KG1 (cell line): ENCODE data around the gene ALDH1L2.

Experiments used
- DNase-seq: peaks from one replicate; lab custom pipeline; 2025; lab: John Stamatoyannopoulos, UW

ALDH1L2 gene

GRCh38 chr12:105032703-105033357 is 51.4 kb downstream of the ALDH1L2 start:
- DNase-seq: no peak

GRCh38 chr12:105030820-105031807 is 53.1 kb downstream of the ALDH1L2 start:
- no peak for DNase-seq

GRCh38 chr12:105026411-105026810 is 57.8 kb downstream of the ALDH1L2 start:
- DNase-seq: no peak

GRCh38 chr12:105025890-105026289 is 58.4 kb downstream of the ALDH1L2 start:
- DNase-seq: no peak

GRCh38 chr12:105024928-105025327 is 59.3 kb downstream of the ALDH1L2 start:
- no peak for DNase-seq

GRCh38 chr12:105020241-105020962 is 63.9 kb downstream of the ALDH1L2 start:
- no peak for DNase-seq

GRCh38 chr12:105018776-105019175 is 65.5 kb downstream of the ALDH1L2 start:
- no peak for DNase-seq

GRCh38 chr12:105018012-105018411 is 66.2 kb downstream of the ALDH1L2 start:
- no peak for DNase-seq

- DNase-seq: no peak
These were observed 68.7 kb downstream of the ALDH1L2 start for GRCh38 chr12:105015543-105015942.

- no peak for DNase-seq
These were observed 69.7 kb downstream of the ALDH1L2 start for GRCh38 chr12:105014603-105015002.

GRCh38 chr12:105013892-105014291 is 70.4 kb downstream of the ALDH1L2 start:
- no peak for DNase-seq

GRCh38 chr12:105001476-105001875 is 82.8 kb downstream of the ALDH1L2 start:
- no peak for DNase-seq

- no peak for DNase-seq
These were observed 84.9 kb downstream of the ALDH1L2 start for GRCh38 chr12:104999347-104999685.

GRCh38 chr12:104998423-104999346 is 85.6 kb downstream of the ALDH1L2 start:
- no peak for DNase-seq

- DNase-seq: no peak
These were observed 86.7 kb downstream of the ALDH1L2 start for GRCh38 chr12:104997541-104997940.

- DNase-seq: no peak
These were observed 89.9 kb downstream of the ALDH1L2 start for GRCh38 chr12:104994336-104994735.

- no peak for DNase-seq
These were observed 92.6 kb downstream of the ALDH1L2 start for GRCh38 chr12:104991565-104992128.

- no peak for DNase-seq
These were observed 93.3 kb downstream of the ALDH1L2 start for GRCh38 chr12:104990950-104991349.

GRCh38 chr12:104986022-104986941 is 98.0 kb downstream of the ALDH1L2 start, which contains the start of gene NOPCHAP1:
Gene NOPCHAP1, plus strand, starts transcription at chr12:104986316. Its CDS starts 37 bp downstream, at chr12:104986353.
- peak; percentile 55 for DNase-seq

- DNase-seq: no peak
These were observed 99.1 kb downstream of the ALDH1L2 start for GRCh38 chr12:104985206-104985605.
